ENCODE data around the gene ADAM12. TPM values are rescaled to one million over a fixed set of nuclear protein-coding genes. Genes with fewer than 3 reads are reported as not detected.

The ADAM12 gene
- total RNA-seq, 2 experiments from 2014 or later: 1.3 TPM

DNA sequence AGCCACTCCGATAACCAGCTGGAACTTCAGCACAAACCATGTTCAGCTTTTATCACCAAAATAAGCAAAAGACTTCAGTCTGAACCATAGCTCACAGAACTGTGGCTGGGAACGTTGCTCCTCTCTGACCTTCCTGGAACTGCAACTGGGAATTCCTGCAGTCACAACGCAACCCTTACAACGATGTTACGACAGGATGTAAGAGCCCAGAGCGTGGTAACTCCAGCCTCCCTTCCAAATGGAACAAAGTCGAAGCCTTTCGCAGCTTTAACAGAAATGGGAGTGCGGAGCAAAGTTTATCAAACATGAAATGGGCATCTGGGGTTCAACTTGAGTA lies 162.6 kb downstream of the ADAM12 start:
- no peak for DNase-seq
- H3K27ac Mint-ChIP-seq: no peak overlapping the region
- H3K27me3 Mint-ChIP-seq: no peaks in the 10 kb centered on the region
- intact Hi-C loops (cut with micrococcal nuclease): no loop called here
- H3K4me1 Mint-ChIP-seq (ENCODE audit: low read depth): no peaks in the 10 kb centered on the region
- no peak for ATAC-seq
- POLR2A ChIA-PET: no interaction called here
- H3K9me3 Mint-ChIP-seq: no peaks in the 10 kb centered on the region
- H3K36me3 Mint-ChIP-seq (ENCODE audit: low read depth): no peaks in the 10 kb centered on the region
- CTCF ChIA-PET: no interaction called here
- H3K4me3 Mint-ChIP-seq: no peak overlapping the region
- TF ChIP-seq, protein P1, sequence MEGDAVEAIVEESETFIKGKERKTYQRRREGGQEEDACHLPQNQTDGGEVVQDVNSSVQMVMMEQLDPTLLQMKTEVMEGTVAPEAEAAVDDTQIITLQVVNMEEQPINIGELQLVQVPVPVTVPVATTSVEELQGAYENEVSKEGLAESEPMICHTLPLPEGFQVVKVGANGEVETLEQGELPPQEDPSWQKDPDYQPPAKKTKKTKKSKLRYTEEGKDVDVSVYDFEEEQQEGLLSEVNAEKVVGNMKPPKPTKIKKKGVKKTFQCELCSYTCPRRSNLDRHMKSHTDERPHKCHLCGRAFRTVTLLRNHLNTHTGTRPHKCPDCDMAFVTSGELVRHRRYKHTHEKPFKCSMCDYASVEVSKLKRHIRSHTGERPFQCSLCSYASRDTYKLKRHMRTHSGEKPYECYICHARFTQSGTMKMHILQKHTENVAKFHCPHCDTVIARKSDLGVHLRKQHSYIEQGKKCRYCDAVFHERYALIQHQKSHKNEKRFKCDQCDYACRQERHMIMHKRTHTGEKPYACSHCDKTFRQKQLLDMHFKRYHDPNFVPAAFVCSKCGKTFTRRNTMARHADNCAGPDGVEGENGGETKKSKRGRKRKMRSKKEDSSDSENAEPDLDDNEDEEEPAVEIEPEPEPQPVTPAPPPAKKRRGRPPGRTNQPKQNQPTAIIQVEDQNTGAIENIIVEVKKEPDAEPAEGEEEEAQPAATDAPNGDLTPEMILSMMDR (IDR thresholded peaks at IDR 0.05): no peak

DNA sequence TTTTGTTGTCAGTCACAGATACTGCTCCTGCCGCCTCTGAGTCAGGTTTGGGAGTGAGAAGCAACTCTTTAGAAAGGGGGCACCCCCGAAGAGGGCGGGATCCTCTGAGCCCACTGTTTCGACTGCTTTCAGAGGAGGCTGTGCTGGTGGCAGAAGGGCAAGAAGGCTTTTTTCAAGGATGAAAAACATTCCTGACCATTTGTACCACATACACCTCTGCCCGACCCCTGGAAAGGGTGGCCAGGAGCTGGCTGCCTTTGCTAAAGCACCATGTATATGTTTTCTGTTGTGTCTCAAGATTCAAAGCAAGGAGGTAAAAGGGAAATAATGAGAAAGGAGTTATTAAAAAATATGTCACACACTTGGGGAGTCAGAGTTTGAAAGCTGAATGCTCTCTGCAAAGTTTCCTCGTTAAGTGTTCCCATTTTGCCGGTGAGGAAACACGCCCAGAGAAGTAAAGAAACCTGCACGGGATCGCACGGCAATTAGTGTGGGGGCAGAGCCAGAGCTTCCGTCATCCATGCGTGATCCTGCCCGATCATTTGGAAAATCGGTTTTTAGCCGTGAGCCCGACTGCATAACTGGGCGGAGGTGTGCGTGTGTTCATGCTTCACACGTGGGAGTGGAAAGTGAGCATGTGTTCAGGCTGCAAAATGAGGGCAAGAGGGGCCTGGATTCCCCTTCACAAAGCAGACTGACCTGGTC lies 163.2 kb downstream of the ADAM12 start:
- ChIA-PET CTCF (no interaction called here), POLR2A (no interaction called here)
- no peaks in the 10 kb centered on the region for H3K4me1 Mint-ChIP-seq (ENCODE audit: low read depth)
- H3K36me3 Mint-ChIP-seq (ENCODE audit: low read depth): no peaks in the 10 kb centered on the region
- H3K9me3 Mint-ChIP-seq: no peaks in the 10 kb centered on the region
- no peaks in the 10 kb centered on the region for H3K27me3 Mint-ChIP-seq
- intact Hi-C loops (cut with micrococcal nuclease): no loop called here
- TF ChIP-seq, protein P1 (IDR thresholded peaks at IDR 0.05): no peak
- no peak overlapping the region for H3K27ac Mint-ChIP-seq
- ATAC-seq: no peak
- no peak overlapping the region for H3K4me3 Mint-ChIP-seq
- no peak for DNase-seq

DNA sequence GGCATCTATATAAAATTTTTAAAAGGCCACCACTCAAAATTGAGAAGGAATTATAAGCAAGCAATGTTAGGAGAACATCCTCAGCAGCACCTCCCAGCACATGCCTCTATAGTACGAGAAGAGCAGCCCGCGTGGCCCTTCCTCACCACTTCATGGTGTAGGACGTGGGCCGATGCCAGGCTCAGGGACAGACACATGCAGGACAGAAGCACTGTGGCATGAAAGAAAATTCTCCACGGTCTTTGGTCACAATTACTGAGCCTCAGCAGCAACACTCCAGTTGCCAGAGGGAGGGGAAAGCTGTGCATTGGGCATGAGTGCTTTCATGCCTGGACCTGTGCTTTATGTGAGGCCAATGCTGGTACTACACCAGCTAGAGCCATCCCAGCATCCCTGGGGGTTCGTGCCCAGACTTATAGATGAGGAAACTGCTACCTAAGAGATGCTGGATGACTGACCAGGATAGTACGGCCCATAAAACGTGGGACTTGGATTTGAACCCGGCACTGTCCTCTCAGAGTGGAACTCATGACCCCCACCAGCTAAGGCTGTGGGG lies 164.7 kb downstream of the ADAM12 start:
- Mint-ChIP-seq H3K4me1 (ENCODE audit: low read depth) (no peaks in the 10 kb centered on the region), H3K27ac (no peak overlapping the region), H3K9me3 (no peaks in the 10 kb centered on the region), H3K27me3 (no peaks in the 10 kb centered on the region), H3K36me3 (ENCODE audit: low read depth) (no peaks in the 10 kb centered on the region), H3K4me3 (no peak overlapping the region)
- DNase-seq: no peak
- CTCF ChIA-PET: no interaction called here
- POLR2A ChIA-PET: no interaction called here
- TF ChIP-seq, protein P1 (IDR thresholded peaks at IDR 0.05): no peak
- intact Hi-C loops (cut with micrococcal nuclease): no loop called here
- no peak for ATAC-seq

DNA sequence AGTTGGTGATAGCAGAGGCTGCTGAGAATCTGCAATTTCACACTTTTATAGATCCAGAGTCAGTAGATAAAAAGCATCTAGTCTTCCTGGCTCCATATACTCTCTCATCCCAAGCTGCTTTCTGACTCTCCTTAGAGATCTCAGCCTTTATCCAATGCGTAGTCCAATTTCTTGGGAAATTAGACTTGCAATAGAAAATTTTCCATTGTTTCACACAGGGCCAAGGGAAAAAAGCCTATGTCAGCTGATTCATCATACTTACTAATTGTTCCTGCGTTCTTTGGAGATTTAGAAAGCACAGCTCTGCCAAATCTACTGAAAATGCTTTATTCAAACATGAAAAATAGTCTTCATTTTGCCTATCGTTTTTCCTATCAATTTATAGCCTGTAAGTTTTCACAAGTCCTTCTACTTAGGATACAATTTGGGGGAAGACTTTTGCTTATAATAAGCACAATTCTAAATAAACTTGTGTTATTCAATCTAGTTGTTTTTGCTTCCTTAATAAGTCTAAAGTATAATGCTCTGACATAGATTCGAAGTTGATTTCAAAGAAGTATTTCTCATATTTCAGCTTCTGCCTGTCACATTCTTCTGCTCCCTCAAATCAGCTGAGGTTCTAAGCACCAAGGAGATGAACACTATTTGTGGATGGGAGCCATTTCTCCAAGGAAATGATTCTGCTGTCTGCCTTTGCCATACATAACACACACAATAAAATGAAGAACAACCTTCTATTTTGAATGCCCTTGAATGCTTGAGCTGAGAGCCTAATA lies 165.4 kb downstream of the ADAM12 start:
- intact Hi-C loops (cut with micrococcal nuclease): no loop called here
- H3K36me3 Mint-ChIP-seq (ENCODE audit: low read depth): no peaks in the 10 kb centered on the region
- no peak overlapping the region for H3K27ac Mint-ChIP-seq
- no peaks in the 10 kb centered on the region for H3K9me3 Mint-ChIP-seq
- DNase-seq: no peak
- ChIA-PET POLR2A (no interaction called here), CTCF (no interaction called here)
- no peaks in the 10 kb centered on the region for H3K27me3 Mint-ChIP-seq
- no peak for ATAC-seq
- no peaks in the 10 kb centered on the region for H3K4me1 Mint-ChIP-seq (ENCODE audit: low read depth)
- H3K4me3 Mint-ChIP-seq: no peak overlapping the region
- TF ChIP-seq, protein P1 (IDR thresholded peaks at IDR 0.05): no peak

DNA sequence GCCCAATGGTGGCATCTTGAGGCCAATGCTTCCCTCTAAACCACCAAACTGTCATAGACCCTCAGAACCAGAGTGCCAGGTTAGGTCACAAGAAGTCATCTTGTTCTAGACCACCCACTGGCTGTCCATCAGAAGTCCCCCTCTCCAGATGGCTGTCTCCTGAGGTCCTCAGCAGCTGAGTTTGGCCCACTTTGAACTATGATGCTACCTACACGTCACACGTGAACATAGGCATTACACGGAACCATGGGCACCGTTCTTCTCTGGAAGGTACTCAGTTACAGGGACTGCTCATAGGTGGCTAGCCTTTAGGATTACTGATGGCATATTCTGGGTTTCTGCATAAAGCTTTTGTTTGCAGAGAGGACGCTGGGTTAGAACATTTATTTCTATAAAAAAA lies 166.4 kb downstream of the ADAM12 start:
- no peaks in the 10 kb centered on the region for H3K36me3 Mint-ChIP-seq (ENCODE audit: low read depth)
- intact Hi-C loops (cut with micrococcal nuclease): no loop called here
- H3K27ac Mint-ChIP-seq: no peak overlapping the region
- no peaks in the 10 kb centered on the region for H3K9me3 Mint-ChIP-seq
- H3K4me3 Mint-ChIP-seq: no peak overlapping the region
- POLR2A ChIA-PET: no interaction called here
- TF ChIP-seq, protein P1 (IDR thresholded peaks at IDR 0.05): no peak
- CTCF ChIA-PET: no interaction called here
- H3K27me3 Mint-ChIP-seq: no peaks in the 10 kb centered on the region
- H3K4me1 Mint-ChIP-seq (ENCODE audit: low read depth): no peaks in the 10 kb centered on the region
- DNase-seq: no peak
- no peak for ATAC-seq

Measured in activated CD8-positive, alpha-beta T cell treated with anti-CD3 and anti-CD28 coated beads for 36 hours (primary cell).